HG02678 (cell line): ENCODE data around the gene ITGA8.
"Not testable (repeated sequence)": the region's sequence is repeated elsewhere in the genome, so short reads cannot be mapped to it uniquely, and the experiment has no call there.

Source experiments
- ATAC-seq: cut with Tn5 transposase; IDR thresholded peaks from one replicate; pipeline ENCODE4 v1.9.1; 2021; ENCODE audit warnings: mild to moderate bottlenecking, moderate library complexity; ENCODE audit not compliant: unreplicated experiment

ITGA8 gene

GRCh38 chr10:15620836-15621515 lies 98.7 kb downstream of the ITGA8 start:
- no peak for ATAC-seq

- no peak for ATAC-seq
These were observed 99.4 kb downstream of the ITGA8 start for GRCh38 chr10:15620337-15620736.

GRCh38 chr10:15609246-15609645 lies 110.5 kb downstream of the ITGA8 start:
- no peak for ATAC-seq

GRCh38 chr10:15606377-15606776 lies 113.3 kb downstream of the ITGA8 start:
- no peak for ATAC-seq

- no peak for ATAC-seq
These were observed 113.9 kb downstream of the ITGA8 start for GRCh38 chr10:15605740-15606369.

- no peak for ATAC-seq
These were observed 116.2 kb downstream of the ITGA8 start for GRCh38 chr10:15603446-15604011.

GRCh38 chr10:15601819-15602218 lies 117.9 kb downstream of the ITGA8 start:
- ATAC-seq, result no peak

GRCh38 chr10:15595260-15595659 lies 124.5 kb downstream of the ITGA8 start:
- ATAC-seq, result no peak

- no peak for ATAC-seq
These were observed 127.8 kb downstream of the ITGA8 start for GRCh38 chr10:15591937-15592336.

- ATAC-seq, result no peak
These were observed 128.3 kb downstream of the ITGA8 start for GRCh38 chr10:15591431-15591830.

- ATAC-seq, result no peak
These were observed 130.8 kb downstream of the ITGA8 start for GRCh38 chr10:15588635-15589508.

GRCh38 chr10:15588151-15588550 lies 131.6 kb downstream of the ITGA8 start:
- no peak for ATAC-seq

- ATAC-seq, result no peak
These were observed 132.5 kb downstream of the ITGA8 start for GRCh38 chr10:15587271-15587670.

GRCh38 chr10:15585303-15585715 lies 134.4 kb downstream of the ITGA8 start:
- ATAC-seq, result peak; percentile 74

GRCh38 chr10:15582972-15583371 lies 136.8 kb downstream of the ITGA8 start:
- not testable (repeated sequence) for ATAC-seq

- no peak for ATAC-seq
These were observed 140.1 kb downstream of the ITGA8 start for GRCh38 chr10:15579605-15580004.

- ATAC-seq, result no peak
These were observed 147.1 kb downstream of the ITGA8 start for GRCh38 chr10:15572531-15573045.

- no peak for ATAC-seq
These were observed 148.1 kb downstream of the ITGA8 start for GRCh38 chr10:15571575-15571974.

GRCh38 chr10:15570738-15571339 lies 148.9 kb downstream of the ITGA8 start:
- ATAC-seq, result no peak

GRCh38 chr10:15567952-15568351 lies 151.8 kb downstream of the ITGA8 start:
- no peak for ATAC-seq

- ATAC-seq, result no peak
These were observed 156.5 kb downstream of the ITGA8 start for GRCh38 chr10:15563246-15563645.
